ENCODE measurements around the gene TOR1A.

DNA sequence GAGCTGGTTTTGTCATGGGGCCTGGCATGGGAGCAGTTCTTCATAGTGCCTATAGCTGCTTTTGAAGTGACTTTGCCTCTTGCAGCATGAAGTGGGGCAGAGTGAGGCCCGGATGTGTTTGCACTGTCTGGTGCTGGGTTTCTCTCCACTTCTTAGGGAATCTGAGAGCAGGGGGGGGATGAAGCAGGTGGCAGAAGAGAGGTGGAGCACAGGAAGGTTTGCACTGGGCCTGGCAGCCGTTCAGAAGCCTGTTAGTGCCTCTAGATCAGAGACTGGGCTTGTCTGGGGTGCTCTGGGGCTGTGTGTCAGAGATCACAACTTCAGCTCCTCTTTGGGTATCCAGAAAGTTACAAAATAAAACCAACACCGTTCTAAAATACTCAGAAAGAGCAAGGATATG, 29.7 kb upstream of the TOR1A start:
- no peak for TF ChIP-seq SUZ12 (IDR thresholded peaks at IDR 0.05)
- no peak for TF ChIP-seq HDGF (IDR thresholded peaks at IDR 0.05; ENCODE audit: borderline replicate concordance)
